Colonic mucosa (tissue), 4 donors: ENCODE measurements around the gene PTPRE. TPM values are rescaled to one million over a fixed set of nuclear protein-coding genes. Genes with fewer than 3 reads are reported as not detected.

Experiments
- DNase-seq: peaks from one replicate; pipeline ENCODE4 v3.0.0-alpha.2; 2020
- H3K27ac ChIP-seq: fragments of 200-600 bp; one replicate; pipeline ENCODE4 v1.8.0; 2021
- H3K27me3 ChIP-seq: fragments of 200-600 bp; one replicate; pipeline ENCODE4 v1.8.0; 2021
- H3K36me3 ChIP-seq: fragments of 200-600 bp; one replicate; pipeline ENCODE4 v1.8.0; 2021
- H3K4me1 ChIP-seq: fragments of 200-600 bp; one replicate; pipeline ENCODE4 v1.8.0; 2021; ENCODE audit warnings: mild to moderate bottlenecking
- H3K4me3 ChIP-seq: fragments of 200-600 bp; one replicate; pipeline ENCODE4 v1.8.0; 2021
- H3K9ac ChIP-seq, 2 donors: one replicate each; pipeline ENCODE4 v1.7.0; 2013; ENCODE audit warnings: control low read depth in 2 of 2, low read depth in 2 of 2, low read length in 2 of 2
- H3K9me3 ChIP-seq: fragments of 200-600 bp; one replicate; pipeline ENCODE4 v1.8.0; 2021
- CTCF ChIP-seq: fragments of 200-600 bp; IDR thresholded peaks from one replicate; pipeline ENCODE4 v1.8.0; 2022; ENCODE audit warnings: antibody characterized with exemption, mild to moderate bottlenecking
- intact Hi-C: fragments of 100-400 bp; cut with DNase I; formaldehyde crosslinking; loops from one replicate; pipeline ENCODE4 v1.14.1; 2022
- total RNA-seq, 2 donors: library from RNA; stranded (reverse); fragmentation: NEBNext Ultra II Directional in 1 of 2; extraction: Animal tissue kit (Norgen Biotek cat#: 25700) in 1 of 2; gene quantifications; one replicate each; pipeline ENCODE4 v1.2.1, GENCODE V29; 2021
- donor health status: healthy.
- donor health status: DM: no; HTN: no; CAD: no.
- donor health status: DM: no; HTN: no; CAD: no.

The PTPRE gene
- total RNA-seq, 2 donors from 2014 or later, result 15.9 to 18.8 TPM

- TF ChIP-seq CTCF, result no peak
- no peaks in the 10 kb centered on the region for H3K4me1 ChIP-seq
- no peaks in the 10 kb centered on the region for H3K36me3 ChIP-seq
- no peak overlapping the region for H3K4me3 ChIP-seq
- H3K27me3 ChIP-seq, result no peaks in the 10 kb centered on the region
- intact Hi-C loops, result no loop called here
- no peaks in the 10 kb centered on the region for H3K9me3 ChIP-seq
- no peak overlapping the region for H3K9ac ChIP-seq
- DNase-seq, result no peak
- H3K27ac ChIP-seq, result no peak overlapping the region
Measured at GRCh38 chr10:128115356-128115755, 208.5 kb downstream of the PTPRE start.

GRCh38 chr10:128116187-128116586 lies 209.3 kb downstream of the PTPRE start:
- no peaks in the 10 kb centered on the region for H3K36me3 ChIP-seq
- TF ChIP-seq CTCF, result no peak
- DNase-seq, result no peak

GRCh38 chr10:128116851-128117615 lies 210.1 kb downstream of the PTPRE start:
- H3K36me3 ChIP-seq, result no peaks in the 10 kb centered on the region
- no peaks in the 10 kb centered on the region for H3K4me1 ChIP-seq
- H3K9ac ChIP-seq, result no peak overlapping the region
- no peaks in the 10 kb centered on the region for H3K27me3 ChIP-seq
- no peak for TF ChIP-seq CTCF
- no peak for DNase-seq
- no peak overlapping the region for H3K27ac ChIP-seq
- no peak overlapping the region for H3K4me3 ChIP-seq
- no peaks in the 10 kb centered on the region for H3K9me3 ChIP-seq
- intact Hi-C loops, result no loop called here

More at GRCh38 chr10:128116187-128116586, 209.3 kb downstream of the PTPRE start:
- intact Hi-C loops, result no loop called here
- Histone ChIP-seq H3K27ac (no peak overlapping the region), H3K9me3 (no peaks in the 10 kb centered on the region), H3K4me1 (no peaks in the 10 kb centered on the region), H3K9ac (no peak overlapping the region), H3K27me3 (no peaks in the 10 kb centered on the region), H3K4me3 (no peak overlapping the region)

GRCh38 chr10:128121750-128122412 lies 215.0 kb downstream of the PTPRE start:
- intact Hi-C loops, result no loop called here
- Histone ChIP-seq H3K27ac (no peak overlapping the region), H3K4me1 (no peaks in the 10 kb centered on the region), H3K36me3 (no peaks in the 10 kb centered on the region), H3K4me3 (no peak overlapping the region), H3K9me3 (no peaks in the 10 kb centered on the region), H3K9ac (no peak overlapping the region), H3K27me3 (no peaks in the 10 kb centered on the region)
- TF ChIP-seq CTCF, result no peak
- no peak for DNase-seq

GRCh38 chr10:128122931-128123330 lies 216.0 kb downstream of the PTPRE start:
- intact Hi-C loops, result no loop called here
- no peak overlapping the region for H3K9ac ChIP-seq
- no peak overlapping the region for H3K4me3 ChIP-seq
- no peak for TF ChIP-seq CTCF
- no peaks in the 10 kb centered on the region for H3K9me3 ChIP-seq
- H3K27me3 ChIP-seq, result no peaks in the 10 kb centered on the region
- no peaks in the 10 kb centered on the region for H3K36me3 ChIP-seq
- DNase-seq, result no peak
- H3K4me1 ChIP-seq, result no peaks in the 10 kb centered on the region
- H3K27ac ChIP-seq, result no peak overlapping the region
